ENCODE data around the gene CNGA3.

DNA sequence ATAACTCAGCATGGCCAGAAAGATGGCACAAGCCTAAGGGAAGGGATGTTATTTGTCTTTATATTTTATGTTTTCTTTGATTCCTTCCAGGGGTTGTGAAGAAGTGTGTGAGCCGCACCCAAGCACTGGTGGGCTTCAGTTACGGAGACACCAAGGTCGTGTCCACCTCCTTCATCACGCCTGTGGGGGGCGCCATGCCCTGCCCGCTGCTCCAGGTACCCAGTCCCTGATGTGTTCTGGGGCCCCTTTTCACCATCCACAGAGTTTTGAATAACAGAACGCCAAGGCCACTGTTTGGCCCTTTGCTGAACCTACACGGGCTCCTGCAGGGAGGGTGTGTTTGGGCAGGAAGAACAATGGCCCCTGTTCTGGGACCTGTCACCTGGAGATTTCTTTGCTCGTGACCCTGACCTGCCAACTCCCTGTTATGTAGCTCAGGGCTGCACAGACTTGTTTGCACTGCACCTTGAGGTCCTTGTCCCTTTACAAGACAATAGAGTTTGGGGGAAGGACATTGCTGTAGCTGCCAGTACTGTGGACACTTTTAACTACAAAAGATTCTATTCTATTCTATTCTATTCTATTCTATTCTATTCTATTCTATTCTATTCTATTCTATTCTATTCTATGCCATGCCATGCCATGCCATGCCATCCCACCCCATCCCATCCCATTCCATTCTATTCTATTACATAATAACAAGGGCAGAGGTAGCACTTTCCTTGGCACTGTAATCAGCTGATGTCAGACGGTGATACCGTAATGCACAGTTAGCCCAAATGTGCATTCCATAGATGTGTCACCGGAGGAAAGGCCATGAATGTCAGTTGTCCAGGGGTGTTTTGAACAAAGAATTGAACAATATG is 48.2 kb upstream of the CNGA3 start:
- TF ChIP-seq POLR2AphosphoS5 (IDR thresholded peaks at IDR 0.05) (no peak), POLR2A (IDR thresholded peaks at IDR 0.05) (no peak), EP300 (IDR thresholded peaks at IDR 0.05; ENCODE audit: low read depth) (no peak)
- TF ChIP-seq, protein P1, sequence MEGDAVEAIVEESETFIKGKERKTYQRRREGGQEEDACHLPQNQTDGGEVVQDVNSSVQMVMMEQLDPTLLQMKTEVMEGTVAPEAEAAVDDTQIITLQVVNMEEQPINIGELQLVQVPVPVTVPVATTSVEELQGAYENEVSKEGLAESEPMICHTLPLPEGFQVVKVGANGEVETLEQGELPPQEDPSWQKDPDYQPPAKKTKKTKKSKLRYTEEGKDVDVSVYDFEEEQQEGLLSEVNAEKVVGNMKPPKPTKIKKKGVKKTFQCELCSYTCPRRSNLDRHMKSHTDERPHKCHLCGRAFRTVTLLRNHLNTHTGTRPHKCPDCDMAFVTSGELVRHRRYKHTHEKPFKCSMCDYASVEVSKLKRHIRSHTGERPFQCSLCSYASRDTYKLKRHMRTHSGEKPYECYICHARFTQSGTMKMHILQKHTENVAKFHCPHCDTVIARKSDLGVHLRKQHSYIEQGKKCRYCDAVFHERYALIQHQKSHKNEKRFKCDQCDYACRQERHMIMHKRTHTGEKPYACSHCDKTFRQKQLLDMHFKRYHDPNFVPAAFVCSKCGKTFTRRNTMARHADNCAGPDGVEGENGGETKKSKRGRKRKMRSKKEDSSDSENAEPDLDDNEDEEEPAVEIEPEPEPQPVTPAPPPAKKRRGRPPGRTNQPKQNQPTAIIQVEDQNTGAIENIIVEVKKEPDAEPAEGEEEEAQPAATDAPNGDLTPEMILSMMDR (IDR thresholded peaks at IDR 0.05), result no peak
